ENCODE data around the gene SLC25A29. TPM values are rescaled to one million over a fixed set of nuclear protein-coding genes. Genes with fewer than 3 reads are reported as not detected.

SLC25A29 gene
- total and polyA plus RNA-seq, 2 of the 4 experiments (the other 2 are of a cell fraction): 6.5 to 37.7 TPM

- Histone ChIP-seq H2BK120ac (ENCODE audit: low read depth, low read length) (no peak overlapping the region), H2BK20ac (ENCODE audit: low read depth, low read length) (no peak overlapping the region), H3K4ac (ENCODE audit: low read depth, low read length) (no peak overlapping the region), H3K9me3 (ENCODE audit: control insufficient read depth, insufficient read depth, low read length) (no peaks in the 10 kb centered on the region), H3K79me1 (ENCODE audit: low read depth in 1 of 2, low read length in 2 of 2) (no peaks in the 10 kb centered on the region), H2BK5ac (ENCODE audit: low read depth, low read length, poor library complexity, severe bottlenecking) (no peak overlapping the region), H3K23ac (ENCODE audit: low read depth, low read length) (no peak overlapping the region), H4K8ac (ENCODE audit: low read depth in 2 of 2, low read length in 2 of 2) (no peak overlapping the region), H3K56ac (ENCODE audit: extremely low read depth, insufficient read depth, low read length) (no peak overlapping the region), H4K5ac (ENCODE audit: low read depth, low read length) (no peak overlapping the region), H2AFZ (replicated peaks; ENCODE audit: low read length, poor library complexity) (peak overlapping the region; percentile 64), H3K9ac (ENCODE audit: low read depth, low read length) (no peak overlapping the region), H3K14ac (replicated peaks; ENCODE audit: low read depth, low read length) (no peak overlapping the region), H3K4me2 (ENCODE audit: low read depth, low read length) (no peak overlapping the region), H2AK5ac (ENCODE audit: low read depth, low read length) (no peak overlapping the region), H3K18ac (ENCODE audit: low read depth, low read length) (no peak overlapping the region), H4K91ac (ENCODE audit: insufficient read depth, low read depth, low read length) (no peak overlapping the region), H4K20me1 (ENCODE audit: insufficient read depth, low read length) (no peaks in the 10 kb centered on the region), H2BK15ac (ENCODE audit: low read depth, low read length) (no peak overlapping the region), H2AK9ac (replicated peaks; ENCODE audit: low read depth, low read length, poor library complexity) (no peak overlapping the region), H3K4me3 (ENCODE audit: insufficient read depth, low read depth, low read length) (no peak overlapping the region), H3K27ac (ENCODE audit: insufficient read depth, low read length) (no peak overlapping the region), H3K27me3 (ENCODE audit: control insufficient read depth, insufficient read depth, low read length) (no peaks in the 10 kb centered on the region; the same call in 1 of the 2 replicates), H3K4me1 (ENCODE audit: control insufficient read depth, insufficient read depth, low read length) (no peaks in the 10 kb centered on the region), H3K9me1 (ENCODE audit: insufficient read depth, low read length) (no peaks in the 10 kb centered on the region), H3K36me3 (ENCODE audit: control insufficient read depth, insufficient read depth, low read length) (no peaks in the 10 kb centered on the region)
- dilution Hi-C loops (cut with HindIII; ENCODE audit: low sequenced_read_pairs, unreplicated experiment): no loop called here
- CTCF ChIA-PET: no interaction called here
- WGBS, 2 experiments (ENCODE audit: extremely low coverage in 2 of 2, insufficient read length in 1 of 2): 65% methylated on average over 12 of the region's 17 CpGs; no CpG with 5 or more reads in 1 of the 2 experiments
- in situ Hi-C loops (cut with MboI; ENCODE audit: low sequenced_read_pairs): no loop called here
- POLR2A ChIA-PET (ENCODE audit: unreplicated experiment): no interaction called here
- DNase-seq (no peak), ATAC-seq (ENCODE audit: low read depth) (no peak; the same call in 1 of the 2 replicates)
- TF ChIP-seq USF2 (IDR thresholded peaks at IDR 0.05; ENCODE audit: low read depth, low read length) (no peak), SMC3 (IDR thresholded peaks at IDR 0.05; ENCODE audit: low read depth, low read length) (no peak), NFE2L2 (IDR thresholded peaks at IDR 0.05; ENCODE audit: low read depth, low read length) (no peak), RCOR1 (IDR thresholded peaks at IDR 0.05; ENCODE audit: insufficient replicate concordance, low read length) (no peak), CEBPB (IDR thresholded peaks at IDR 0.05; ENCODE audit: low read depth, low read length) (no peak), RAD21 (IDR thresholded peaks at IDR 0.05; ENCODE audit: low read length) (no peak), POLR2A (IDR thresholded peaks at IDR 0.05; ENCODE audit: low read depth, low read length) (no peak), ELK1 (IDR thresholded peaks at IDR 0.05; ENCODE audit: borderline replicate concordance, low read depth, low read length) (no peak), BHLHE40 (IDR thresholded peaks at IDR 0.05; ENCODE audit: low read depth, low read length) (no peak), CHD1 (IDR thresholded peaks at IDR 0.05; ENCODE audit: low read depth, low read length) (no peak), CTCF (conservative IDR thresholded peaks at IDR 0.05; ENCODE audit: low read depth, low read length) (no peak), MAFK (IDR thresholded peaks at IDR 0.05; ENCODE audit: low read depth, low read length) (no peak), MXI1 (IDR thresholded peaks at IDR 0.05; ENCODE audit: borderline replicate concordance, low read depth, low read length) (no peak), FOS (IDR thresholded peaks at IDR 0.05; ENCODE audit: low read depth, low read length) (no peak), MAZ (IDR thresholded peaks at IDR 0.05; ENCODE audit: borderline replicate concordance, low read depth, low read length) (no peak), RFX5 (IDR thresholded peaks at IDR 0.05; ENCODE audit: low read depth, low read length) (no peak)
- no TSS peak for BruUV-seq (replicated peaks)
- intact Hi-C loops (cut with micrococcal nuclease): no loop called here
These were observed 19.0 kb upstream of the SLC25A29 start for GRCh38 chr14:100325231-100325632.

All from IMR-90 (cell line).